HG03159 (cell line): Measurements from ENCODE around the gene CEP128.

Source experiments
- ATAC-seq: cut with Tn5 transposase; IDR thresholded peaks from one replicate; pipeline ENCODE4 v1.9.1; 2021; ENCODE audit warnings: mild to moderate bottlenecking, moderate library complexity; ENCODE audit not compliant: unreplicated experiment

Gene CEP128

GRCh38 chr14:80781972-80782367 is 159.6 kb downstream of the CEP128 start:
- ATAC-seq, result no peak

- no peak for ATAC-seq
Observed at GRCh38 chr14:80780500-80780899, 161.0 kb downstream of the CEP128 start.

- ATAC-seq, result no peak
Observed at GRCh38 chr14:80776657-80777056, 164.9 kb downstream of the CEP128 start.

- ATAC-seq, result no peak
Observed at GRCh38 chr14:80776186-80776585, 165.4 kb downstream of the CEP128 start.

GRCh38 chr14:80772504-80772903 is 169.0 kb downstream of the CEP128 start:
- ATAC-seq, result no peak

- ATAC-seq, result no peak
Observed at GRCh38 chr14:80771201-80771600, 170.3 kb downstream of the CEP128 start.

GRCh38 chr14:80770114-80770908 is 171.2 kb downstream of the CEP128 start:
- peak; percentile 54 for ATAC-seq

GRCh38 chr14:80768646-80769045 is 172.9 kb downstream of the CEP128 start:
- ATAC-seq, result no peak

GRCh38 chr14:80764921-80765507 is 176.5 kb downstream of the CEP128 start:
- ATAC-seq, result no peak

GRCh38 chr14:80764496-80764895 is 177.0 kb downstream of the CEP128 start:
- ATAC-seq, result no peak

GRCh38 chr14:80762641-80763228 is 178.8 kb downstream of the CEP128 start:
- no peak for ATAC-seq

GRCh38 chr14:80754696-80755095 is 186.8 kb downstream of the CEP128 start:
- ATAC-seq, result no peak

- no peak for ATAC-seq
Observed at GRCh38 chr14:80751285-80751684, 190.3 kb downstream of the CEP128 start.

- no peak for ATAC-seq
Observed at GRCh38 chr14:80726211-80726610, 215.3 kb downstream of the CEP128 start.

GRCh38 chr14:80718940-80719339 is 222.6 kb downstream of the CEP128 start:
- no peak for ATAC-seq

GRCh38 chr14:80714474-80714873 is 227.1 kb downstream of the CEP128 start:
- ATAC-seq, result no peak

- ATAC-seq, result no peak
Observed at GRCh38 chr14:80713076-80713850, 228.3 kb downstream of the CEP128 start.

GRCh38 chr14:80705241-80705980 is 236.1 kb downstream of the CEP128 start:
- ATAC-seq, result no peak

GRCh38 chr14:80700601-80701000 is 240.9 kb downstream of the CEP128 start:
- ATAC-seq, result no peak

GRCh38 chr14:80699861-80700260 is 241.7 kb downstream of the CEP128 start:
- ATAC-seq, result no peak

- ATAC-seq, result no peak
Observed at GRCh38 chr14:80698974-80699373, 242.6 kb downstream of the CEP128 start.
